H9 (cell line): Measurements from ENCODE around the gene NUDT22. TPM values are rescaled to one million over a fixed set of nuclear protein-coding genes. Genes with fewer than 3 reads are reported as not detected.

Experiments used
- DNase-seq: peaks from one replicate; pipeline ENCODE4 v3.0.0-alpha.2; 2017
- H2AFZ ChIP-seq: one replicate; pipeline ENCODE4 v1.6.1; 2013; ENCODE audit warnings: mild to moderate bottlenecking, low read length, control low read depth, moderate library complexity
- H2AK5ac ChIP-seq: 2 replicates; pipeline ENCODE4 v1.6.1; 2013; ENCODE audit warnings: low read length, control low read depth, mixed read lengths; ENCODE audit not compliant: insufficient read length
- H2BK120ac ChIP-seq: one replicate; pipeline ENCODE4 v1.6.1; 2013; ENCODE audit warnings: low read depth, mild to moderate bottlenecking, low read length, control low read depth, inconsistent platforms; ENCODE audit not compliant: poor library complexity, severe bottlenecking
- H2BK12ac ChIP-seq: 2 replicates; pipeline ENCODE4 v1.6.1; 2013; ENCODE audit warnings: low read length, control low read depth, mixed read lengths, low read depth; ENCODE audit not compliant: insufficient read length
- H2BK15ac ChIP-seq: 2 replicates; pipeline ENCODE4 v1.6.1; 2013; ENCODE audit warnings: low read depth, low read length, control low read depth
- H2BK20ac ChIP-seq: one replicate; pipeline ENCODE4 v1.6.1; 2013; ENCODE audit warnings: low read depth, mild to moderate bottlenecking, low read length, control low read depth, inconsistent platforms; ENCODE audit not compliant: poor library complexity, severe bottlenecking
- H2BK5ac ChIP-seq: 2 replicates; pipeline ENCODE4 v1.6.1; 2013; ENCODE audit warnings: low read length, control low read depth, mixed read lengths; ENCODE audit not compliant: insufficient read length
- H3K14ac ChIP-seq: 2 replicates; pipeline ENCODE4 v1.6.1; 2013; ENCODE audit warnings: low read length, control low read depth; ENCODE audit not compliant: insufficient read depth
- H3K18ac ChIP-seq: 2 replicates; pipeline ENCODE4 v1.6.1; 2013; ENCODE audit warnings: low read depth, mild to moderate bottlenecking, mixed read lengths, low read length, control low read depth; ENCODE audit not compliant: insufficient read length
- H3K23ac ChIP-seq: 2 replicates; pipeline ENCODE4 v1.6.1; 2013; ENCODE audit warnings: low read length, control low read depth, mixed read lengths, low read depth; ENCODE audit not compliant: insufficient read length
- H3K23me2 ChIP-seq: 2 replicates; pipeline ENCODE4 v1.6.1; 2013; ENCODE audit warnings: low read depth, mild to moderate bottlenecking, mixed read lengths, low read length, control low read depth; ENCODE audit not compliant: insufficient read length, poor library complexity, severe bottlenecking
- H3K27ac ChIP-seq: 2 replicates; pipeline ENCODE4 v1.5.1; 2013; ENCODE audit warnings: low read length, control low read depth, mixed read lengths, low read depth; ENCODE audit not compliant: insufficient read length
- H3K27me3 ChIP-seq: 2 replicates; pipeline ENCODE4 v1.6.1; 2013; ENCODE audit warnings: low read length, control low read depth, inconsistent platforms; ENCODE audit not compliant: insufficient read depth
- H3K4ac ChIP-seq: 2 replicates; pipeline ENCODE4 v1.6.1; 2013; ENCODE audit warnings: low read depth, mild to moderate bottlenecking, control low read depth, inconsistent platforms, low read length, moderate library complexity
- H3K4me1 ChIP-seq: 2 replicates; pipeline ENCODE4 v1.6.1; 2013; ENCODE audit warnings: low read length, control low read depth, inconsistent platforms; ENCODE audit not compliant: insufficient read depth
- H3K4me2 ChIP-seq: 2 replicates; pipeline ENCODE4 v1.6.1; 2013; ENCODE audit warnings: low read length, control low read depth, mixed read lengths; ENCODE audit not compliant: insufficient read length, insufficient read depth
- H3K56ac ChIP-seq: 2 replicates; pipeline ENCODE4 v1.6.1; 2013; ENCODE audit warnings: low read depth, mild to moderate bottlenecking, mixed read lengths, low read length, control low read depth; ENCODE audit not compliant: insufficient read length
- H3K79me1 ChIP-seq: 2 replicates; pipeline ENCODE4 v1.6.1; 2013; ENCODE audit warnings: low read depth, mild to moderate bottlenecking, moderate library complexity, low read length, control low read depth, inconsistent platforms; ENCODE audit not compliant: insufficient read depth, poor library complexity, severe bottlenecking
- H3K79me2 ChIP-seq: 2 replicates; pipeline ENCODE4 v1.6.1; 2013; ENCODE audit warnings: low read length, control low read depth, inconsistent platforms; ENCODE audit not compliant: insufficient read depth
- H3K9ac ChIP-seq: 2 replicates; pipeline ENCODE4 v1.6.1; 2013; ENCODE audit warnings: low read length, control low read depth, mixed read lengths; ENCODE audit not compliant: insufficient read length; ENCODE audit errors: extremely low read depth
- H3K9me3 ChIP-seq: one replicate; pipeline ENCODE4 v1.6.1; 2013; ENCODE audit warnings: low read depth, low read length, inconsistent platforms; ENCODE audit not compliant: control insufficient read depth
- H3T11ph ChIP-seq: one replicate; pipeline ENCODE4 v1.6.1; 2013; ENCODE audit warnings: mild to moderate bottlenecking, low read length, control low read depth, inconsistent platforms
- H4K20me1 ChIP-seq: one replicate; pipeline ENCODE4 v1.6.1; 2013; ENCODE audit not compliant: control insufficient read depth, insufficient read length, insufficient read depth
- H4K5ac ChIP-seq: 2 replicates; pipeline ENCODE4 v1.6.1; 2013; ENCODE audit warnings: low read depth, mild to moderate bottlenecking, mixed read lengths, low read length, control low read depth; ENCODE audit not compliant: insufficient read length
- H4K8ac ChIP-seq: replicated peaks from 2 replicates; pipeline ENCODE4 v1.6.1; 2013; ENCODE audit warnings: low read length, control low read depth, mixed read lengths, low read depth; ENCODE audit not compliant: insufficient read length
- H4K91ac ChIP-seq: 2 replicates; pipeline ENCODE4 v1.6.1; 2013; ENCODE audit warnings: low read depth, mild to moderate bottlenecking, moderate library complexity, mixed read lengths, low read length, control low read depth; ENCODE audit not compliant: insufficient read length
- H3K27ac Mint-ChIP-seq, 3 experiments: 2 replicates in 2 of 3; 3 replicates in 1 of 3; pipeline ENCODE4 v1.8.0; 2020 to 2021; ENCODE audit warnings: mixed read lengths in 3 of 3, mild to moderate bottlenecking in 1 of 3, moderate library complexity in 1 of 3
- H3K27me3 Mint-ChIP-seq: 2 replicates; pipeline ENCODE4 v1.8.0; 2021; ENCODE audit warnings: low read depth, mild to moderate bottlenecking, moderate library complexity, mixed read lengths
- H3K36me3 Mint-ChIP-seq, 3 experiments: 2 replicates in 2 of 3; 3 replicates in 1 of 3; pipeline ENCODE4 v1.8.0; 2020 to 2021; ENCODE audit warnings: low read depth in 3 of 3, mixed read lengths in 3 of 3; ENCODE audit not compliant: insufficient read depth in 1 of 3
- H3K4me1 Mint-ChIP-seq, 2 experiments: 2 replicates each; pipeline ENCODE4 v1.8.0; 2020; ENCODE audit warnings: mixed read lengths in 2 of 2
- H3K4me3 Mint-ChIP-seq, 2 experiments: 2 replicates in 1 of 2; 3 replicates in 1 of 2; pipeline ENCODE4 v1.8.0; 2020 to 2021; ENCODE audit warnings: mild to moderate bottlenecking in 2 of 2, mixed read lengths in 2 of 2, moderate library complexity in 1 of 2
- H3K9me3 Mint-ChIP-seq, 2 experiments: 2 replicates in 1 of 2; 3 replicates in 1 of 2; pipeline ENCODE4 v1.8.0; 2020; ENCODE audit warnings: mild to moderate bottlenecking in 2 of 2, mixed read lengths in 2 of 2, moderate library complexity in 1 of 2
- CTCF ChIP-seq: fragments of 200-600 bp; sonication (generic); conservative IDR thresholded peaks from 3 replicates; pipeline ENCODE4 v1.8.0; 2021; ENCODE audit warnings: antibody characterized with exemption, mild to moderate bottlenecking
- WGBS: extraction: QIAGEN DNeasy Blood & Tissue Kit; methylation state at CpG from one replicate; pipeline ENCODE4 v1.1.7; 2013; ENCODE audit warnings: missing lambda C conversion rate, low lambda C conversion rate, mixed read lengths; ENCODE audit not compliant: insufficient read length; ENCODE audit errors: extremely low coverage; 5-methylcytosine and 5-hydroxymethylcytosine counted together
- total RNA-seq: library from RNA; stranded (reverse); gene quantifications from 2 replicates; pipeline ENCODE4 v1.2.1, GENCODE V29; 2021

The NUDT22 gene
- total RNA-seq, 1 experiment from 2014 or later = 39.6 TPM

GRCh38 chr11:64261556-64262080 is 35.5 kb downstream of the NUDT22 start:
- H3K4me2 ChIP-seq = no peak overlapping the region
- no peak overlapping the region for H2BK5ac ChIP-seq
- H3K14ac ChIP-seq = no peak overlapping the region
- H3K27ac ChIP-seq = no peak overlapping the region
- no peaks in the 10 kb centered on the region for H3K27me3 Mint-ChIP-seq
- TF ChIP-seq CTCF = no peak
- H3K4me1 Mint-ChIP-seq = peaks cover 0 to 8% of the 10 kb centered on the region in 2 experiments; a peak in 3 of 4 replicates
- no peaks in the 10 kb centered on the region for H3K79me1 ChIP-seq
- no peak overlapping the region for H4K5ac ChIP-seq
- no peak overlapping the region; a peak in 1 of 5 replicates for H3K4me3 Mint-ChIP-seq
- H3K27ac Mint-ChIP-seq = no peak overlapping the region
- no peak overlapping the region for H2AK5ac ChIP-seq
- H3T11ph ChIP-seq = no peak overlapping the region
- no peak overlapping the region for H2BK20ac ChIP-seq
- H3K36me3 Mint-ChIP-seq = peaks cover 51 to 87% (median 69%) of the 10 kb centered on the region in 3 experiments
- H3K9me3 ChIP-seq = no peaks in the 10 kb centered on the region
- no peak overlapping the region for H3K23ac ChIP-seq
- H4K8ac ChIP-seq = no peak overlapping the region
- no peak overlapping the region for H2BK120ac ChIP-seq
- no peak overlapping the region for H4K91ac ChIP-seq
- H3K18ac ChIP-seq = no peak overlapping the region
- H3K4ac ChIP-seq = no peak overlapping the region
- WGBS = no CpG with 5 or more reads among the region's 18 CpGs
- no peaks in the 10 kb centered on the region for H3K4me1 ChIP-seq
- H2AFZ ChIP-seq = no peak overlapping the region
- H3K56ac ChIP-seq = no peak overlapping the region
- no peak overlapping the region for H2BK15ac ChIP-seq
- no peaks in the 10 kb centered on the region for H3K23me2 ChIP-seq
- no peaks in the 10 kb centered on the region for H4K20me1 ChIP-seq
- H3K9me3 Mint-ChIP-seq = no peaks in the 10 kb centered on the region
- no peak overlapping the region for H3K9ac ChIP-seq
- H3K79me2 ChIP-seq = no peaks in the 10 kb centered on the region
- no peaks in the 10 kb centered on the region for H3K27me3 ChIP-seq
- H2BK12ac ChIP-seq = no peak overlapping the region
- DNase-seq = no peak
